ENCODE results near the gene SH3BGRL2. TPM values are rescaled to one million over a fixed set of nuclear protein-coding genes. Genes with fewer than 3 reads are reported as not detected.

Gene SH3BGRL2
- 6.7 and 7.0 TPM in 2 replicates for total RNA-seq

GRCh38 chr6:79630883-79631692 is at the start of gene SH3BGRL2:
TSS of gene SH3BGRL2 (plus strand) at chr6:79631329. CDS start at chr6:79631462, 133 bp downstream.

Other genes with a start within 250 kb of the SH3BGRL2 start
- 1.3 and 2.2 TPM in 2 replicates for gene LCA5, start 93.9 kb upstream of the SH3BGRL2 start, total RNA-seq